HFFc6 (cell line): ENCODE data around the gene ZNF701. TPM values are rescaled to one million over a fixed set of nuclear protein-coding genes. Genes with fewer than 3 reads are reported as not detected.
"Not testable (repeated sequence)": the region's sequence is repeated elsewhere in the genome, so short reads cannot be mapped to it uniquely, and the experiment has no call there.

Experiments used
- DNase-seq: peaks from one replicate; pipeline ENCODE4 v3.0.0-alpha.2; 2018
- H3K27ac Mint-ChIP-seq: 2 replicates; pipeline ENCODE4 v1.8.0; 2020; ENCODE audit warnings: mild to moderate bottlenecking, mixed read lengths
- H3K27me3 Mint-ChIP-seq: 2 replicates; pipeline ENCODE4 v1.8.0; 2021; ENCODE audit warnings: mild to moderate bottlenecking, moderate library complexity, mixed read lengths; ENCODE audit not compliant: insufficient read depth
- H3K36me3 Mint-ChIP-seq: 2 replicates; pipeline ENCODE4 v1.8.0; 2021; ENCODE audit warnings: low read depth, mixed read lengths
- H3K4me1 Mint-ChIP-seq: 2 replicates; pipeline ENCODE4 v1.8.0; 2020; ENCODE audit warnings: low read depth, mixed read lengths
- H3K4me3 Mint-ChIP-seq: 2 replicates; pipeline ENCODE4 v1.8.0; 2020; ENCODE audit warnings: mild to moderate bottlenecking, moderate library complexity, mixed read lengths
- H3K9me3 Mint-ChIP-seq: 2 replicates; pipeline ENCODE4 v1.8.0; 2020; ENCODE audit warnings: mild to moderate bottlenecking, mixed read lengths
- total RNA-seq, 6 experiments: library from RNA; stranded (reverse); fragmentation: NEBNext Ultra II Directional; extraction: Animal tissue kit (Norgen Biotek cat#: 25700); gene quantifications; 2 replicates in 1 of 6; 3 replicates in 5 of 6; pipeline ENCODE4 v1.2.3, GENCODE V29; 2021
- TF ChIP-seq, protein P1 (sequence below): fragments of 200-600 bp; sonication (generic); IDR thresholded peaks from 2 replicates; pipeline ENCODE4 v1.5.0; 2021; ENCODE audit warnings: antibody characterized with exemption, mild to moderate bottlenecking

Gene ZNF701
- total RNA-seq, 6 experiments from 2014 or later, result 7.0 to 10.0 (median 8.5) TPM

DNA sequence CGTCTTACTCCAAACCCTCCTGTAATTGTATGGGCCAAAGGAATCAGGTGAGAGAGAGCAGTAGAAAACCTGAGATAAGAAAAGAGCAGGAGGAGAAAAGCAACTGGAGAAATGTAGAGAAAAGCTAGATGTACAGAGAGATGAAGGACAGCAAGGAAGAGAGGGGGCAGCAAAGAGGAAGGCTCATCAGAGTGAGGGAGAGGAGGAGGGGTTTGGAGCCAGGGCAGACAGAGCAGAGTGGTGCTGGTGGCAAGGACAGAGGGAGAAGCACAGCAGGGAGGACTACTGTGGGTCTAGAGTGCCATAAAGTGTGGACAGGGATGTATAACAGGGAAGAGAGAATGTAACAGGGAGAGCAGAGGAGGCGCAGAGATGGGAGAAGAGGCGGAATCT, 31.9 kb downstream of the ZNF701 start:
- Mint-ChIP-seq H3K36me3 (peaks cover 54% of the 10 kb centered on the region), H3K4me3 (peak overlapping the region; percentile 86), H3K9me3 (peaks cover 31% of the 10 kb centered on the region), H3K4me1 (peaks cover 28% of the 10 kb centered on the region), H3K27ac (peak overlapping the region; percentile 42)
- not testable (repeated sequence) for H3K27me3 Mint-ChIP-seq
- peak; percentile 11 for DNase-seq
- TF ChIP-seq, protein P1, sequence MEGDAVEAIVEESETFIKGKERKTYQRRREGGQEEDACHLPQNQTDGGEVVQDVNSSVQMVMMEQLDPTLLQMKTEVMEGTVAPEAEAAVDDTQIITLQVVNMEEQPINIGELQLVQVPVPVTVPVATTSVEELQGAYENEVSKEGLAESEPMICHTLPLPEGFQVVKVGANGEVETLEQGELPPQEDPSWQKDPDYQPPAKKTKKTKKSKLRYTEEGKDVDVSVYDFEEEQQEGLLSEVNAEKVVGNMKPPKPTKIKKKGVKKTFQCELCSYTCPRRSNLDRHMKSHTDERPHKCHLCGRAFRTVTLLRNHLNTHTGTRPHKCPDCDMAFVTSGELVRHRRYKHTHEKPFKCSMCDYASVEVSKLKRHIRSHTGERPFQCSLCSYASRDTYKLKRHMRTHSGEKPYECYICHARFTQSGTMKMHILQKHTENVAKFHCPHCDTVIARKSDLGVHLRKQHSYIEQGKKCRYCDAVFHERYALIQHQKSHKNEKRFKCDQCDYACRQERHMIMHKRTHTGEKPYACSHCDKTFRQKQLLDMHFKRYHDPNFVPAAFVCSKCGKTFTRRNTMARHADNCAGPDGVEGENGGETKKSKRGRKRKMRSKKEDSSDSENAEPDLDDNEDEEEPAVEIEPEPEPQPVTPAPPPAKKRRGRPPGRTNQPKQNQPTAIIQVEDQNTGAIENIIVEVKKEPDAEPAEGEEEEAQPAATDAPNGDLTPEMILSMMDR, result peak; percentile 39; the same call in 1 of the 2 replicates

DNA sequence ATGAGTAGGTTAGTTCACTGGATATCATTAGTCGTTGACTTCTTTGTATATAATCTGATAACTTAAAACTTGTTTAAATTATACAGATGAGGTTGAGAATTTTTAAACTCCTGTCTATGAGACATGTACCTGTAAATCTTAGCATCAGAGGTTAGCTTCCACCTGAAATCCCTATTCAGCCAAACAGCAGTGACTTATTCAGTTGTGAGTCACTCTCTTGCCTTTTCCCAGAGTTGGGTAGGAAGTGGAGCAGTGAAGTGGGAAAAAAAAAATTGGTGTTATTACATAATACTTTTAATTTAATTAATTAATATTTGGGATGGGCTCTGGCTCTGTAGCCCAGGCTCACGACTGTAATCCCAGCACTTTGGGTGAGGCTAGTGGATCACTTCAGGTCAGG, 32.9 kb downstream of the ZNF701 start:
- no peak for DNase-seq
- Mint-ChIP-seq H3K4me1 (peaks cover 28% of the 10 kb centered on the region), H3K27me3 (no peaks in the 10 kb centered on the region; the same call in 1 of the 2 replicates), H3K27ac (no peak overlapping the region), H3K36me3 (peaks cover 49% of the 10 kb centered on the region), H3K4me3 (no peak overlapping the region), H3K9me3 (peaks cover 26% of the 10 kb centered on the region)
- TF ChIP-seq, protein P1, result no peak

- DNase-seq, result peak; percentile 42
Measured at GRCh38 chr19:52603558-52604207, 33.6 kb downstream of the ZNF701 start.

GRCh38 chr19:52613299-52613906, 43.3 kb downstream of the ZNF701 start:
- Mint-ChIP-seq H3K4me1 (no peaks in the 10 kb centered on the region), H3K9me3 (peaks cover 82% of the 10 kb centered on the region), H3K36me3 (peaks cover 90% of the 10 kb centered on the region), H3K27ac (no peak overlapping the region), H3K4me3 (no peak overlapping the region), H3K27me3 (no peaks in the 10 kb centered on the region; the same call in 1 of the 2 replicates)
- DNase-seq, result no peak
- TF ChIP-seq, protein P1, result no peak

More at GRCh38 chr19:52603558-52604207, 33.6 kb downstream of the ZNF701 start:
- H3K4me1 Mint-ChIP-seq, result peaks cover 28% of the 10 kb centered on the region
- peaks cover 49% of the 10 kb centered on the region for H3K36me3 Mint-ChIP-seq
- H3K27me3 Mint-ChIP-seq, result no peaks in the 10 kb centered on the region; the same call in 1 of the 2 replicates
- no peak overlapping the region for H3K4me3 Mint-ChIP-seq
- TF ChIP-seq, protein P1, result no peak
- peaks cover 24% of the 10 kb centered on the region for H3K9me3 Mint-ChIP-seq
- H3K27ac Mint-ChIP-seq, result no peak overlapping the region

- Mint-ChIP-seq H3K9me3 (peaks cover 14% of the 10 kb centered on the region), H3K4me1 (no peaks in the 10 kb centered on the region), H3K27me3 (no peaks in the 10 kb centered on the region; the same call in none of the 2 replicates), H3K4me3 (no peak overlapping the region), H3K27ac (no peak overlapping the region), H3K36me3 (peaks cover 63% of the 10 kb centered on the region)
- TF ChIP-seq, protein P1, result no peak
- DNase-seq, result no peak
Measured at GRCh38 chr19:52621376-52621775, 51.3 kb downstream of the ZNF701 start.
